GM18858 (cell line): ENCODE measurements around the gene WNT6.

Experiments
- ATAC-seq: cut with Tn5 transposase; IDR thresholded peaks from one replicate; pipeline ENCODE4 v1.9.1; 2021; ENCODE audit not compliant: unreplicated experiment

The WNT6 gene

GRCh38 chr2:218856896-218857243, 2.7 kb upstream of the WNT6 start:
- no peak for ATAC-seq

- ATAC-seq = no peak
Observed at GRCh38 chr2:218857371-218858137, 2.1 kb upstream of the WNT6 start.

- ATAC-seq = no peak
Observed at GRCh38 chr2:218858138-218858445, 1.5 kb upstream of the WNT6 start.

GRCh38 chr2:218858671-218859555, 692 bp upstream of the WNT6 start:
- no peak for ATAC-seq

GRCh38 chr2:218859988-218860831, 605 bp downstream of the WNT6 start:
- no peak for ATAC-seq

- no peak for ATAC-seq
Observed at GRCh38 chr2:218860950-218861381, 1.4 kb downstream of the WNT6 start.

GRCh38 chr2:218861645-218862318, 2.2 kb downstream of the WNT6 start:
- no peak for ATAC-seq

GRCh38 chr2:218863021-218863520, 3.5 kb downstream of the WNT6 start:
- ATAC-seq = no peak

- ATAC-seq = no peak
Observed at GRCh38 chr2:218865396-218865795, 5.8 kb downstream of the WNT6 start.

- ATAC-seq = no peak
Observed at GRCh38 chr2:218865999-218866398, 6.4 kb downstream of the WNT6 start.

- ATAC-seq = no peak
Observed at GRCh38 chr2:218867900-218868299, 8.3 kb downstream of the WNT6 start.

GRCh38 chr2:218869064-218869463, 9.5 kb downstream of the WNT6 start:
- ATAC-seq = no peak

- no peak for ATAC-seq
Observed at GRCh38 chr2:218870984-218871344, 11.4 kb downstream of the WNT6 start.

- ATAC-seq = no peak
Observed at GRCh38 chr2:218871345-218872302, 12.0 kb downstream of the WNT6 start.

- ATAC-seq = no peak
Observed at GRCh38 chr2:218872645-218873358, 13.2 kb downstream of the WNT6 start.

- no peak for ATAC-seq
Observed at GRCh38 chr2:218873359-218874194, 14.0 kb downstream of the WNT6 start.

- no peak for ATAC-seq
Observed at GRCh38 chr2:218875692-218876246, 16.2 kb downstream of the WNT6 start.
